HG03135 (cell line): ENCODE data around the gene GRID1.

Experiments used
- ATAC-seq: cut with Tn5 transposase; IDR thresholded peaks from one replicate; pipeline ENCODE4 v1.9.1; 2021; ENCODE audit warnings: mild to moderate bottlenecking, moderate library complexity; ENCODE audit not compliant: unreplicated experiment

The GRID1 gene

DNA sequence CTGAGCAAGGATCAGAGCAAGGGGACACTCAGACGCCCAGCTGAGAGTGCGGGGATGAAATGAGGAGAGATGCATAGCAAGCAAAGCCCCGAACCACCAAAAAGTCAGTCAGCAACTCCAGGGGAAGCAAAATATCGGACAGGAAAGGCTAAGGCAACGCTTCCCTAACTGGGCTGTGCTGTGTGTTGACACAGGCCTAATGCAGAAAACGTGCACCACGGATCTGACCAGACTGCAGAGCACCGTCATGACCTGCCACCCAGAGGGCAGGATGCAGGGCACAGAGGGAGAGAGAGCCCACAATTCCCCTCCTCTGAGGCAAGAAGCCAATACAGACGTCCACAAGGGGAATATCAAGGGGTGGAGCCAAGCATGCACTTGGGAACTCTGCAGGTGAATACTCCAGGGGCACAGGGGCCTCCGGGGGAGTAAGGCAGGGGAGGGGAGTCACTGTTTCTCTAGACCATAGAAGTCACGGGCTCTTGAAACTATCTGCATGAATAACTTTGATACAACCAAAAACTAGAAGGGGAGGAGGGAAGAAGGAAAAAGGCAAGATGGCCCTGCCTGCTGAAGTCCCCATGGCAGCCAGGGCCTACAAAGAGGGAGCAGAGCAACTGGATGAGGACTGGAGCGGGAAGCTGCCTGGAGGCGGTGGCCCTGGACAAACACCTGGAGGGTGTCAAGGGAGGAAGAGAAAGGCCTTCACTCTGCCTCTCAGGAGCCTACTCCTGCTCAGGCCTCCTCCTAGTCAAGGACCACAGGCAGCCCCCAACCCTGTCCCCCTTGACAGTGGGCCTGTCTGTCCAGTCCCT is 26.2 kb downstream of the GRID1 start:
- no peak for ATAC-seq

DNA sequence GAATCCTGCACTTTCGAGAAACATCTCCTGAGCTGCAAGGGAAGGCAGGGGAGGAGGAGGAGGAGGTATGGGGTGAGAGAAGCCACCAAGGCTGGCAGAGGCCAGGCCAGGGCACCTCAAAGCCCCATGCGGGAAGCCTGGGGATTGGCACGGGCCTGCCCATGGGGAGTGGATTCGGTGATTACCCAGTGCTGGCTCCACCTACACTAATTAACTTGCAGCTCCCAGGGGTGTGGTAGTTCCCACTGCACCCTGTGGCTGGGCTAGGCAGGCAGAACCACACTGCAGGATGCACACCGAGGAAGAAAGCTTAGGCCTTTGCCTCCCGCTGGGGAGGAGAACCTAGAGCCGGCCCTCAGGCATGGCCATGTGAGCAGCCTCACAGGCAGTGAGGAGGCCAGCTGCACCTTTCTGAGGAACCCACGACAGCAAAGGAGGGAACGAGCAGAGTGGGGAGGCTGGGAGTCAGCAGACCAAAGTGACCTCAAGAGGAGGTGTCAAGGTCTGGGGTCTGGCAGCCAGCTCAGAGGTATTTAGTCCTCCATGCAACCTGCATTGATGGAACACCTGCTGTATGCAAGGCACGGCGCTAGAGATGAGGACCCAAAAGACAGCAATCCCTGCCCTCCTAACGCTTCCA is 27.2 kb downstream of the GRID1 start:
- ATAC-seq, result no peak

DNA sequence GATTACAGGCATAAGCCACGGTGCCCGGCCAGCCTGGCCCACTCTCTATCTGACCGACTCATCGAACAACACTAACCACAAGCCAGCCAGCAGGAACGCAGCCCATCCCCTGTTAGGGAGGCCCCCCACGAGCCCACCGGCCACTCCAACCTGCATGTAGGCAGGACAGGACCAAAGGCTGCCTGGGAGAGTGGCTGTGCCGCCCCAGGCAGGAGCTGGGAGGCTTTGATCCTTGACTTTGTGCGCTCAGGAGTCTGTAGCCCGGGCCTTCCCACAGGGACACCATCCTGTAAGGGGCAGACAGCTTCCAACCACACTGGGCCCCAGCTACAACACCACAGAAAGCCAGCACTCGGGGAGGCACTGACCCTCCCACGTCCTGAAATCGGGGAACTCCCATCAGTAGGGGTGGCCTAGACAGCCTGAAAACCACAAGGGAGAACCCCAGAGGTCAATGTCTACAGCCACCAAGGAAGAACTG is 29.4 kb downstream of the GRID1 start:
- ATAC-seq, result no peak

DNA sequence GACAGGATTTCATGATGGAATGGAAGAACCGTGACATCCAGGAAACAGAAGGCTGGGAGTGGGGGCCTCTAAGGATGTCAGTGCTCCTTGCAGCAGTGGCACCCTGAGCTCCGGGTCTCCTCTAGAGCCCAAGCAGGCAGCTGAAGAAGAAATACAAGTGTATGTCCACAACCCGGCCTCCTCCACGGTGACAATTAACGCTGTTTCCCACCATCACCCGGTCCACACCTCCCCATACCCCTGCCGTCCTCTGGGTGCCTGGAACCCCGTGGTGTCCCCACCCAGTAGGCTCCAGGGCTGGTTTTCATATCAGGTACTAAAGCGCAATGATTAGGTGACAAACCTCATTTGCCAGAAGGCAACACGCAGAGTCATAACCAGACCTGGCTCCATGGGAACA is 30.3 kb downstream of the GRID1 start:
- ATAC-seq, result no peak

GRCh38 chr10:86335831-86336230 is 30.8 kb downstream of the GRID1 start:
- no peak for ATAC-seq

DNA sequence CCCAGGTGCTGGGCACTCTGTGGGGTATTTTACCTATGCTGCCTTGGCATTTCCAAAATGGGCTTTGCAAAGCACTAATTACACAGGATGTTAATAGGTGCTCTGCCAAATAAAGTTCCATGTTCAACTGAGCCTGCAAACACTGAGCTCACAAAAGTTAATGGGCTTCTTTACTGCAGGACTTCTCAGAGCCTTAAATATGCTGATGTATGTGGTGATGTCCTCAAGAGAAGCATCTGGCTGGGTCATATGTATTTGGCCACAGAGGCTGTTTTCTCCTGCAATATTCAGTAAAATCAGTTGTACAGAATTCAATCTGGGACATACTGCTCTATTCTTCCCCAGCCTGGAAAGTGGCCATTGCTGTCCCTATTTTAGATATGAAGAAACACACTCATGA is 31.3 kb downstream of the GRID1 start:
- ATAC-seq, result no peak

DNA sequence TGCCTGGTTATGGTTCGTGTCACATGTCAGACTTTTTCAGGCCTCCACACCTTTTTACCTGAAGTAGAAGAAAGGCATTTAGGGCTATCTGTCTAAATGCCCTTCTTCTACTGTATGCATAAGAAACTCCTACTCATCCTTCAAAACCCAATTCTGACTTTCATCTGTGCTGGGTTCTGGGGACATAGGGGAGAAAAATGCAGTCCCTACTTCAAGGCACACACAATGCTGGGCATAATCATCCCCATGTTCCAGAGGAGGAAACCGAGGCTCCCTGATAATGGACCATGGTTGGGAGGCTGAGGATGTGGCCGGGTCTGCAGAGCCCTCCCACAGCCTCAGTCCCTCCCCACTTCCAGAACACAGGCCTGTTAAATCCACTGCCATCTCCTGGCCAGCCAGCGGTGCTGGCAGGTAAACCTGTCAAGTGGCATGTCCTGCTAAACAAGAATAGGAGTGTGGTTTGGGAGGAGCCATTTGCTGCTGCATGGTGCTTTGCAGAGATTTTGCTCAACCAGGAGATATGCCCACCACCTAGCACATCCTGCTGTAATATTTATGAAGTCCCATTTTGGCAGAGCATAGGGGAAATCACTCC is 32.0 kb downstream of the GRID1 start:
- ATAC-seq, result no peak

DNA sequence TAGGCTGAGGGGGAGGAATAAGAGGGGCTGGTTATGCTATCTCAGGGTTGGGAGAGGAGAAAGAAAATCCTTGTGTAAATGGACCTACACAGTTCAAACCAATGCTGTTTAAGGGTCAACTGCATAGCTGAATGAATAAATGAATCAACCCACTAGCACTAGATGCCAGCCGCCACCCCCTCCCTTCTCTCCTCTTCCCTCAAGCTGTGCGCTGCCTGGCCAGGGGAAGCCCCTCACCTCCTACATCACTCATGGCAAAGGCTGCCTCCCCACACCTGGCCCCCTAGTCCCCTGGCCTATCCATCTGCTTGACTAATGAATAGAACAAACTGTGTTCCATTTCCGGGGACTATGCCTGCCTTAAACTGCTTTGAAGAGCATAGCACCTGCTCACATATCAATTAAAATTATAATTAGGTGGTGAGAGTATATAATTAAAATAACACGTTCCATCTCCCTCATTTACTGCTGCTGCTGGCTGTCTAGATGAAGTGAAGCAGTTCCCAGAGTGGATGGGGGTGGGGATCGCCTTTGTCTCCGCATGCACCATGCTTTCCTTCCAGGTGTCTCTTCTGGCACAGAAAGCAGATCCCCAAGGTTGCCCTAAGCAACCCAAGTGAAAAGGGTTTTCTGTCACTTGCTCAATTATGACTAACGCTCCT is 32.6 kb downstream of the GRID1 start:
- no peak for ATAC-seq

GRCh38 chr10:86331861-86332260 is 34.7 kb downstream of the GRID1 start:
- ATAC-seq, result no peak

DNA sequence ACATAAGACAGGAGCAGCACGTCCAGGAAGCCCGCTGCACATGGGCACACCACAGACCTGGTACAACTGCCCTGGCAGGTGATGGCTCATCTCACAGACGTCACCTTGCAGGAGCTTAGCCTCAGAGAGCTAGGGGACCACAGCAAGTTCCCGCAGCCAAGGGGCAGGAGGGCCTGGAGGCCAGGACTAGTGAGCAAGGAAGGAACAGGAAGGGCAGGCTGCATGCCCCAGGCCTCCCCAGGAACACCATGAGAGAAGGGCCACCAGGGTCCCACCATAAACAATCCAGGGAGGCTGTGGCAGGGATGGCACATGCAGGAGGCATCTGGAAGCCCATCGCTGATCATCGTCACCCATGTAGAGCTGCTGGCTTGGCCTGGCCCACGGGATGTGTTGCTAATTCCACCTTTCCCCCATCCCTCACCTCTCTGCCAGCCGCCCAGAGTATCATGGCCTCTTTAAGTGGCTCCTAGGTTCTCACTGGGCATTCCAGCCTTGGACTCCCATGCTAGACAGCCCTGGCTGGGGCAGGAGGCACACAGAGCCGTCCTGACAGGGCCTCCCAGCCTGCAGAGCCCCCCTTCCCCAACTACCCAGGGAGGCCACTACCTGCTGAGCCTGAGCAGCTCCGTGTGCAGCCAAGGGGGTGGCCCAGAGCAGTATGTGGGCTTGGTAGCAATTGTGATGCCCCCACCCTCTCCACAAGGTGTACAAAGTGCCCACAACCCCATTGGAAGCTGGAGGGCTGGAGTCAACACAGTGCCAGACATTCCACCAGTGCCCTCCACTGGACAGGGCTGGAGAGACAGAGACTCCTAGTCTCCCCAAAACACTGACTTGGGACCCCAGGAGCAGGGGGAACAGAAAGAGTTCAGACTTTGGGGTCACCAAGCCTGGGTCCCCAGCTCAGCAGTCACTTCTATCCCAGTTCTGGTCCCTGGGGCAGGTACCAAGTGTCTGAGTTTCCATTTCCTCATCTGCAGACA is 35.5 kb downstream of the GRID1 start:
- ATAC-seq, result no peak

GRCh38 chr10:86329896-86330680 is 36.5 kb downstream of the GRID1 start:
- ATAC-seq, result no peak

DNA sequence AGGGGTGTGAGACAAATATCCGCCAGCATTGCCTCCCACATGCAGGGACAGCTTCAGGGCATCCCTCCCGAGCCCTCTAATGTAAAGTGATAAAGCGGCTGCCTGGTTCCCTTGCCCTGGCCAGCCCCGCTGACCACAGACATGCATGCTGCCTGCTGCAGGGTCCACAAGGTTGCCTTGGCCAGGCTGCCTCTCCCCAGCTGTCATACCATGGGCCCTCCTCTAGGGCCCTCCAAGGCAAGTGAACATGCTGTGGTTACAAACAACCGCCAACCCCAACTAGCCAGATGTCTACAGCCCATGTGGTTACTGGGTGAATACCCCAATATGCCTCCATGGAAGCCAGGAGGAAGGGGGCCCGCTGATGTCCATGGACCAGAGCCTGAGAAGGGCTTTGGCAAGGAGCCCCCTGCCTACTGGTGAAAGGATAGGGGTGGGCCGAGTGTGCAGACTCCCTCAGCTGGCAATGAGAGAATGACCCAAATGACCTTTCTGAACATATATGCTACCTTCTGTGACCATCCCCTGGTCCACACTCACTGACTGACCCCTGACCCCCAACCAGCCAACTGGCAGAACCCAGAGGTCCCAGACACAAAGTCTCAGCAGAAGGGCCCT is 37.4 kb downstream of the GRID1 start:
- ATAC-seq, result no peak

GRCh38 chr10:86327954-86328725 is 38.5 kb downstream of the GRID1 start:
- no peak for ATAC-seq

DNA sequence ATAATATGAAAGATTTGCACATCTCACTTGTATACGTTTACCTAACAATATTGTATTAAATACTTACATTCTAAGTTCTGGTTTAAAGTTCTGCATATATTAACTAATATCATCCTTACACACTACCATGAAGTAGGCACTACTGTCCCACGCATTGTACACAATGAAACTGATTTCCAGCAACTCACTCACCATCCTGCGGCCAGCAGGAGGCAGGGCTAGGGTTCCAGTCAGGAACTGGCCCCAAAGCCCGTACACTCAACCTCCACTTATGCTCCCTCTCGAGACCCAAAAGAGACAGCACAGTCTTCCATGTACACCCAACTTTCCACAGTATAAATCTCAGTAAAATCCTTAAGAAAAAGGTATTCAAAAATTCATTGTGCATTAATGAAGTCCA is 41.4 kb downstream of the GRID1 start:
- ATAC-seq, result no peak

DNA sequence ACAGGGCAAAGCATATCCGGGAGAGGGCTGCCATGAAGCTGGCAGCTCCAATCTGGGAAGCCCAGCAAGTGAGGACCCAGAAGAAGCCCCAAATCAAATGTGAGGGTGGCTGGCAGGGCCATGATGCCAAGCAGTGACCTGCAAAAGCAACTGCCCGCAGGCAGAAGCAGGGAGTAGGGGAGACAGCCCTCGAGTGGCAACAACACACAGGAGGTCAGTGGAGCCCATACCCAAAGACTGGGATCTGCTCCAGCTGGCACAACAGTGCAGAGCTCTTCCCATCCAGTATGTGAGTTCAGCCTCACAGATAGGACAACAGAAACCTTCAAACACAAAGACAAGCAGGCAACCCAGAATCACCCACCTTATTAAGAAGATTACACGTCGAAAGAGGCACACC is 45.0 kb downstream of the GRID1 start:
- no peak for ATAC-seq

DNA sequence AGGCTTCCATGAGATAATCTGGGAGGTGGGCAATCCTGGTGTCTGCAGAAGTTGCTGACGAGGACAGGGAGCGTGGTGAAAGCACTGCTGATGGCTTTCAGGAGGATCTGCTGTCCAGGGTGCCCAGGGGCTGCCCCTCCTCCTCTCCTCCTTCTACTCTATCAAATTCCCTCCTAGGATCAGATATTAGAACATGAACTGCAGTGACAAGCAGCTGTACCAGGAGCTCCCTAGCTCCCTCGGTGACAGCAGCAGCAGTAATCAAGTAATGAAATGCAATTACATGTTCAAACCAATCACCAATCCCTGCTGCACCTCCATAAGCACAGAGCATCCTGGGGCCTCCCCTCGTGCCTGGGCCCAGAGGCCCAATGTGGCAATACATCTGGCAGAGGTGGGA is 46.9 kb downstream of the GRID1 start:
- no peak for ATAC-seq

DNA sequence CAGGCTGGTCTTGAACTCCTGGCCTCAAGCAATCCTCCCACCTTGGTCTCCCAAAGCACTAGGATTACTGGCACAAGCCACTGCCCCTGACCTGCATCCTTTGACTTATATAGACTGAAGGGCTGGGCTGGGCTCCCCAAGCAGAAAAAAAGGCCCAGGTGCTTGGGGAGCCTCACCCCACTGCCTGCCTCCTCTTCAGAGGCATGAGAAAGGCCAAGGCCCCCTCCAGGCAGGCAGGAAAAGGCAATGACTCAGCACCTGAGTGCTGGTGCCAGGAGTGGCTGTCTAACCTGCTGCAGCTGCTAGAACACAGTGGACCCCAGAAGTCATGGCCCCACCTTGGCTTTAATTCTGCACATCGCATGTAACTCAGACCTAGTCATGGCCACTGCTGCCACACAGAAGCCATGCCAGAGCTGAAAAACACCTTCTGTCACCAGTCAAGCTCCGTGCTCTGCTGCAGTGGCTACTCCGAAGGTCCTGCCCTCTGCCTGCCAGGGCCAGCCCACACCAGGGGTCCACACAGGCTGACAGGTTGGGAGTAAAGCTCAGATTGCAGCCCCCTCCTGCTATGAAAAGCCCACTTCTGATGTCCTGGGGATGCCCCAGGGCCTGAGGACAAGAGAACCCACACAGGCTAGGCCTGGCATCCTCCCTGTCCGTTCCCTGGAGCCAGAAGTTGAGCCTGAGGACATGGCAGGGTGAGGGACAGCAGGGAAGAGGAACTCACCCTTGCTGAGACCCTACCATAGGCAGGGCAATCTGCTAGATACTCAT is 48.5 kb downstream of the GRID1 start:
- ATAC-seq, result no peak

- ATAC-seq, result no peak
Measured at GRCh38 chr10:86316990-86317389, 49.6 kb downstream of the GRID1 start.
